HL-60 (cell line): ENCODE data around the gene CBL.

Experiments
- GABPA ChIP-seq: IDR thresholded peaks from 2 replicates; pipeline ENCODE4 v1.6.1; 2012; ENCODE audit warnings: low read depth
- POLR2AphosphoS5 ChIP-seq: IDR thresholded peaks from 2 replicates; pipeline ENCODE4 v1.6.1; 2012; ENCODE audit warnings: low read depth
- SPI1 ChIP-seq: IDR thresholded peaks from 2 replicates; pipeline ENCODE4 v1.6.1; 2012; ENCODE audit warnings: low read depth, mild to moderate bottlenecking, borderline replicate concordance
- TF ChIP-seq, protein P1 (sequence below): IDR thresholded peaks from one replicate; pipeline ENCODE4 v1.5.1; 2011; ENCODE audit warnings: low read length, control low read depth, inconsistent platforms; ENCODE audit not compliant: insufficient read depth
- TF ChIP-seq, protein P2 (sequence below): IDR thresholded peaks from 2 replicates; pipeline ENCODE4 v1.6.1; 2012; ENCODE audit warnings: low read depth; ENCODE audit not compliant: insufficient replicate concordance

DNA sequence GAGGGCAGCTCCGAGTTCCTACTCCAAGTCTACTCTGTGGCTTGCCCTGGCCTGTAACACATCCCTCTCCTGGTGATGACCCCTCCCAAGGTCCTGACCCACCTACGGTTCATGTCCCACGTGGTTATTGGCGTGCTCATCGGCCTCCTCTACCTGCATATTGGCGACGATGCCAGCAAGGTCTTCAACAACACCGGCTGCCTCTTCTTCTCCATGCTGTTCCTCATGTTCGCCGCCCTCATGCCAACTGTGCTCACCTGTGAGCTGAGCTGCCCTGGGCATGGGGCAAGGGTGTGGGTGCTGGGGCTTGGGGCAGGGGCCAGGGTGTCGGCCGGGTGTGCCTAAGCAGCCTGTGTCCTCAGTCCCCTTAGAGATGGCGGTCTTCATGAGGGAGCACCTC, 47.7 kb upstream of the CBL start:
- no peak for TF ChIP-seq SPI1
- TF ChIP-seq POLR2AphosphoS5, result no peak
- TF ChIP-seq, protein P1, sequence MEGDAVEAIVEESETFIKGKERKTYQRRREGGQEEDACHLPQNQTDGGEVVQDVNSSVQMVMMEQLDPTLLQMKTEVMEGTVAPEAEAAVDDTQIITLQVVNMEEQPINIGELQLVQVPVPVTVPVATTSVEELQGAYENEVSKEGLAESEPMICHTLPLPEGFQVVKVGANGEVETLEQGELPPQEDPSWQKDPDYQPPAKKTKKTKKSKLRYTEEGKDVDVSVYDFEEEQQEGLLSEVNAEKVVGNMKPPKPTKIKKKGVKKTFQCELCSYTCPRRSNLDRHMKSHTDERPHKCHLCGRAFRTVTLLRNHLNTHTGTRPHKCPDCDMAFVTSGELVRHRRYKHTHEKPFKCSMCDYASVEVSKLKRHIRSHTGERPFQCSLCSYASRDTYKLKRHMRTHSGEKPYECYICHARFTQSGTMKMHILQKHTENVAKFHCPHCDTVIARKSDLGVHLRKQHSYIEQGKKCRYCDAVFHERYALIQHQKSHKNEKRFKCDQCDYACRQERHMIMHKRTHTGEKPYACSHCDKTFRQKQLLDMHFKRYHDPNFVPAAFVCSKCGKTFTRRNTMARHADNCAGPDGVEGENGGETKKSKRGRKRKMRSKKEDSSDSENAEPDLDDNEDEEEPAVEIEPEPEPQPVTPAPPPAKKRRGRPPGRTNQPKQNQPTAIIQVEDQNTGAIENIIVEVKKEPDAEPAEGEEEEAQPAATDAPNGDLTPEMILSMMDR, result no peak
- TF ChIP-seq, protein P2, sequence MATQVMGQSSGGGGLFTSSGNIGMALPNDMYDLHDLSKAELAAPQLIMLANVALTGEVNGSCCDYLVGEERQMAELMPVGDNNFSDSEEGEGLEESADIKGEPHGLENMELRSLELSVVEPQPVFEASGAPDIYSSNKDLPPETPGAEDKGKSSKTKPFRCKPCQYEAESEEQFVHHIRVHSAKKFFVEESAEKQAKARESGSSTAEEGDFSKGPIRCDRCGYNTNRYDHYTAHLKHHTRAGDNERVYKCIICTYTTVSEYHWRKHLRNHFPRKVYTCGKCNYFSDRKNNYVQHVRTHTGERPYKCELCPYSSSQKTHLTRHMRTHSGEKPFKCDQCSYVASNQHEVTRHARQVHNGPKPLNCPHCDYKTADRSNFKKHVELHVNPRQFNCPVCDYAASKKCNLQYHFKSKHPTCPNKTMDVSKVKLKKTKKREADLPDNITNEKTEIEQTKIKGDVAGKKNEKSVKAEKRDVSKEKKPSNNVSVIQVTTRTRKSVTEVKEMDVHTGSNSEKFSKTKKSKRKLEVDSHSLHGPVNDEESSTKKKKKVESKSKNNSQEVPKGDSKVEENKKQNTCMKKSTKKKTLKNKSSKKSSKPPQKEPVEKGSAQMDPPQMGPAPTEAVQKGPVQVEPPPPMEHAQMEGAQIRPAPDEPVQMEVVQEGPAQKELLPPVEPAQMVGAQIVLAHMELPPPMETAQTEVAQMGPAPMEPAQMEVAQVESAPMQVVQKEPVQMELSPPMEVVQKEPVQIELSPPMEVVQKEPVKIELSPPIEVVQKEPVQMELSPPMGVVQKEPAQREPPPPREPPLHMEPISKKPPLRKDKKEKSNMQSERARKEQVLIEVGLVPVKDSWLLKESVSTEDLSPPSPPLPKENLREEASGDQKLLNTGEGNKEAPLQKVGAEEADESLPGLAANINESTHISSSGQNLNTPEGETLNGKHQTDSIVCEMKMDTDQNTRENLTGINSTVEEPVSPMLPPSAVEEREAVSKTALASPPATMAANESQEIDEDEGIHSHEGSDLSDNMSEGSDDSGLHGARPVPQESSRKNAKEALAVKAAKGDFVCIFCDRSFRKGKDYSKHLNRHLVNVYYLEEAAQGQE, result no peak
- TF ChIP-seq GABPA, result no peak
